Prostate gland (tissue), 2 donors: ENCODE data around the gene MYLK2.

Source experiments
- CTCF ChIP-seq, 4 experiments: fragments of 200-600 bp in 2 of 4; fragments of 450-650 bp in 2 of 4; sonication (generic) in 2 of 4; IDR thresholded peaks; 1 replicate in 3 of 4; 2 replicates in 1 of 4; pipeline ENCODE4 v1.5.1; 2016 to 2019; ENCODE audit warnings: antibody characterized with exemption in 4 of 4, mild to moderate bottlenecking in 2 of 4, moderate library complexity in 2 of 4
- POLR2A ChIP-seq: fragments of 450-650 bp; IDR thresholded peaks from one replicate; pipeline ENCODE4 v1.6.1; 2016; ENCODE audit warnings: antibody characterized with exemption, mild to moderate bottlenecking
- POLR2AphosphoS5 ChIP-seq: sonication (generic); formaldehyde crosslinking; IDR thresholded peaks from one replicate; pipeline ENCODE4 v1.6.1; 2017; ENCODE audit warnings: antibody characterized with exemption

GRCh38 chr20:31797364-31797763 is 21.8 kb upstream of the MYLK2 start:
- TF ChIP-seq CTCF (IDR thresholded peaks at IDR 0.05) (no peak), POLR2AphosphoS5 (no peak), POLR2A (no peak)
